GM21576 (cell line): ENCODE measurements around the gene GPR75.

Experiments used
- ATAC-seq: cut with Tn5 transposase; IDR thresholded peaks from one replicate; pipeline ENCODE4 v1.9.1; 2021; ENCODE audit warnings: mild to moderate bottlenecking, moderate library complexity; ENCODE audit not compliant: unreplicated experiment

Gene GPR75

DNA sequence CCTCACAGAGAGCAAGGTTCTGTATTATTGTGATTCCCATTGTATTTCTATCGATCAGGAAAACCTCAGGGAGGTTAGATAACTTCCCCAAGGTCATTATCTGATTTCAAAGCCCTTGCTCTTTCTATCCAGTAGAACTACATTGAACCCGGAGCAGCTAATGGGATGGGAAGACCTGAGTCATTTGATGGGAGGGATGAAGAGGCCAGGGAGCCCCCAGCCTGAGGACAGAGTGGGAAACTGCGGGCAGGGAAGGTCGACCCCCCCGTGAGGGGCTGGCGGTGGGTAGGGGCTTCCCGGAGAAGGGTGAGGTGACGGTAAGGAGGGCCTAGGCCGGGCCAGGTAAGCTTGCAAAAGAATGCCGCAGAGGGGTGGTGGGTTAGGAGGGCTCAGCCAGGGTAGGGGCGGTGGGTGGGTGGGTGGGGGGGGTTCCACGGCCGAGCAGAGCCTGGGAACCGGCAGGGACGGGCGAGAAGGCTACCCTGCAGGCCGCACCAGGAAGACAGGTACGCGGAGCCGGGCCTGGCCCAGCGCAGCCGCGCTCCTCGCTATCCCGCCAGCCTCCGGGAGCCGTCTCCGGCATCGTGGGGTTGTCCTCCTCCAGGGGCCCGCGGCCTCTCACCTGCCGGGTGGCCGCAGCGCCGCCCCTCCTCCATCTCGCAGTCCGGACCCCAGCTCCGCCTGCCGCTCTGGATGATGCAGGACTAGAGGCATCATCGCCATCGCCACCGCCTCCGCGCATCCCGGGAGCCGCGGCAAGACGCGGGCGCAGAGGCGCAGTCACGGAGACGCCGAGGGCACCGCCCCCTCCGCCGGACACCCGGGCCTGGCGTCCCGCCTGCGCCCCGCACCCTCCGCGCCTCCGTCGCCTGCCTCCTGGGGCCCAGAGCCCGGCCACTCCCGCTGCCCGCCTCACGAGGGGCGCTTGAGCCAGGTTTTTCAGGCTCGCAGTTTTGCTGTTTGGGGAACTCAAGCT, at the start of gene GPR75:
GPR75 (minus strand) TSS at position 762 of the 976 bp plus-strand sequence. CDS start 5,211 bp downstream, outside the sequence.
- no peak for ATAC-seq

DNA sequence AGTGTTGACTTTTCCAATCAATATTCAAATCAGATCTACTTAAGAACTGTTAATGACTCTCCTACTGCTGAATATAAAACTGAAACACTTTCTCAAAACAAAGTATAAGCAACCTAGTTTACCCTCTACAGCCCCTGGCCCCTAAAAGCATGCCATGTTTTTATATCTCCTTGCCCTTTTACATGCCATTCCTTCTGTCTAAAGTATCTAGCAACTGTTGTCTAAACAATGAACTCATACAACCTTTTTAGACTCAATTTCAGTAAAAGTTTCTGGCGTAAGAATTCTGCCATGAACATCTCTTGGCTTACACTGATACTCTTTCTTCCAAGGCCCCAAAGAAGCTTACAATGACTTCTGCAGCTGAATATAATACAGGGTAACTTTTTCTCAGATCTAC, 47.8 kb upstream of the GPR75 start:
- no peak for ATAC-seq

DNA sequence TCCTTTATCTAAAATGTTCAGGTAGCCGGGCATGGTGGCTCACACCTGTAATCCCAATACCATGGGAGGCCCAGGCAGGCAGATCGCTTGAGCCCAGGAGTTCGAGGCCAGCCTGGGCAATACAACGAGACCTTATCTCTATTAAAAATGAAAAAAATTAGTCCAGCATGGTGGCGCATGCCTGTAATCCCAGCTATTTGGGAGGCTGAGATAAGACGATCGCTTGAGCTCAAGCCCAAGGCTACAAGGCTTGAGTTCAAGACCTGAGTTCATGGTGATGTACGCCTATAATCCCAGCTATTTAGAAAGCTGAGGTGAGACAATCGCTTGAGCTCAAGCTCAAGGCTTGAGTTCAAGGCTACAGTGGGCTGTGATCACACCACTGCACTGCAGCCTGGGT, 45.6 kb upstream of the GPR75 start:
- no peak for ATAC-seq

DNA sequence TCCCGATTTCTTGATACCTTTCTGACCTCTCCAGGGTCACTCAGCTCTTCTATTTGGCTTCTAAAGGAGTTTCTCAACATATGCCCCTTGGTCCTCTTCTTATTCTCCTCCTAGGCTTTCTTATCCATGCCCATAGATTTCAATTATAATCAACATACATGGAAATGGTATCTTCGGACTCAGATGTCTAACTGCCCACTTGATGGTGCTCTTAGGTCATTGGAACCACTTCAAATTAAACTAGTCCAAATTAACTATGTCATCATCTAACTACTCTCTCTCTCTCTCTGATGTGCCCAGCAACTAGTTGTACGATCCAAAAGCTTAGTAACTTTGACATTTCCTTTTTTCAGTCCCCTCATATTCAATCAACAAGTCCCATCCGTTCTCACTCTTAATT, 43.2 kb upstream of the GPR75 start:
- no peak for ATAC-seq

DNA sequence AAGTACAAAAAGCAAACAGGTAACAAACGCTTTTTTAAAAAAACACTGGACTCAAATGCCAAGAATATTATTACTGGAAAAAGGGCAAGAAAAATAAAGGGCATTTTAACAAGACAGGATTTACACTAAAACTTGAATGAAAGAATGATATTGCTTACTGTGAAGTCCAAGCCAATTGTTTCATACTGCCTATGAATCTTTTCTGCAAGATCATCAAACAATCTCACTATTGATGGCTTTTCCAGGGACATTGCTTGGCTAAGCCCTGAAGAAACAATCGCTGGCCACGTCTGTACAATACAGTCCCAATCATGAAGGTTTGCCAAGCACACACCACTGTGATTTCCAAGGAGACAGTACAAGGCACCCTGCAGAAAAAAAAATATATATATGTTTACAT, 41.4 kb upstream of the GPR75 start:
- ATAC-seq, result no peak

DNA sequence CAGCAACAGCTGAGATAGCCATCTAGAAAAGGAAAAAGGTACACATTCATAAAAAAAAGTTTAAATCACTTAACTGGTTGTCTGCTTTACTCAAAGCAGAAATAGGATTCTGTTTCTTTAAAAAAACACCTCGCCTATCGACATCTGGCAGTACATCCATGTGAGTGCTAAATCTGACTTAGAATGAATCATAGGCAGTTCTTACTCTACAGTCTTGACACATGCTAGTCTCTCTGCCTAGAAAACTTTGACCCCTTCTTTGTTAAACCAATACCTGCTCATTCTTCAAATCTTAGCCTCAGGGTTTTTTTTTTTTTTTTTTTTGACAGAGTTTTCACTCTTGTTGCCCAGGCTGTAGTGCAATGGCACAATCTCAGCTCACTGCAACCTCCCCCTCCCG, 37.1 kb upstream of the GPR75 start:
- ATAC-seq, result no peak

DNA sequence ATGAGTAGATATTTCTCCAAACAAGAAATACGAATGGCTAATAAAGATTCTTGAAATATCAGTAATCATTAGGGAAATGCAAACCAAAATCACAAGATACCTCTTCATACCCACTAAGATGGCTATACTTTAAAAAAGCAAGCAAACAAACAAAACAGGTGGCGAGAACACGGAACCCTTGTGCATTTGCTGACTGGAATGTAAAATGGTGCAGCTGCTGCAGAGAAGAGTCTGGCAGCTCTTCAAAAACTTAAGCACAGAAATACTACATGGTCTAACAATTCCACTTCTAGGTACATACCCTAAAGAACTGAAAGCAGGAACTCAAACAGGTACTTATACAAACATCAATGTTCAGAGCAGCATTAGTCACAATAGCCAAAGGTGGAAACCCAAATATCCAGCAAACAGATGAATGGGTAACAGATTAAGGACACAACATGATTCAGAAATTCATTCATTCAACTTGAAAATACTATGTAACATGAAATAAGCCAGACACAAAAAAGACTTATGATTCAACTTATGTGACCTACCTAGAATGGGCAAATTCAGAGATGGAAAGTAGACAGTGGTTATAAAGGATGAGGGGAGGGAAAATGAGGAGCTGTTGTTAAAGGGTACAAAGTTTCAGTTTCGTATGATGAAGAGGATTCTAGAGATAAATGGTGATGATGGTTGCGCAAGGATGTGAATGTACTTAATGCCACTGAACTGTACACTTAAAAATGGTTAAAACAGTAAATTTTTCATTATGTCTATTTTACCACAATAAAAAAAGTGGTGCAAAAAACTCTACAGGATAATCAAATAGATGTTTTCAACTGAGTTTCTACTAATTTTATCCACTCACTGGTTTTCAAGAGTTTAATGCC, 26.9 kb upstream of the GPR75 start:
- ATAC-seq, result no peak

DNA sequence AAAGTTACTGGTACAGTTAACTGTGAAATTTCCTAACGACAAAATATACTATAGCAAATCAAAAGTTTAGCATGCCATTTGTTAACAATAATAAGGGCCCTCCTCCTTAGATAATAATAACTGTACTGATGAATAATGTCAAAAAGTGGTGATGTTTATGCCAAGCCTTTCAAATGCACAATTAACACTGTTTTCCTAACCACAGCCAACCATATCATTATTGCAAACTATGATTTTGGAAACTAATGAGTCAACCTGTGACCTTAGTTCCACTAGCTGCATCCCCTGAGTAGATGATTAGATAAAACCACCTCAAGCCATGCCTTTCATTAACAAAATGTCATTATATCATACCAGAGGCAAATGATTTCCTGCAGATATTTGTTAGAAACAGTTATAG, 25.1 kb upstream of the GPR75 start:
- no peak for ATAC-seq

DNA sequence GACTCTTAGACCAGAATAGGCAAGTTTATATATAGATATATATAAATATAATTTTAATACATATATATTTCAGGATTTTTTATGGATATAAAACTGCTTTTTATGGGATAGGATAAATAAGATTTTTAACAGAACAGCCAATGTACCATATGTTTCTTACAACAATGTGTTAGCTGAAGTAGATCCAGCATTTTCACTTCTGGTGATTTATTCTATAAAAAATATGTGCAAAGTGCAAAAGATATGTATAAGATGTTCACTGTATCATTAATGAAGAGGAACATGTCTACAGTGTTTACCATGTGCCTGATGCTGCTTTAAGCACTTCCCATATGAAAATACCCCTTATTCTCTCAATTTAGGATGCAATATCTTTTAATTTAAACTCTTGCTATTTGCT, 22.2 kb upstream of the GPR75 start:
- ATAC-seq, result no peak

DNA sequence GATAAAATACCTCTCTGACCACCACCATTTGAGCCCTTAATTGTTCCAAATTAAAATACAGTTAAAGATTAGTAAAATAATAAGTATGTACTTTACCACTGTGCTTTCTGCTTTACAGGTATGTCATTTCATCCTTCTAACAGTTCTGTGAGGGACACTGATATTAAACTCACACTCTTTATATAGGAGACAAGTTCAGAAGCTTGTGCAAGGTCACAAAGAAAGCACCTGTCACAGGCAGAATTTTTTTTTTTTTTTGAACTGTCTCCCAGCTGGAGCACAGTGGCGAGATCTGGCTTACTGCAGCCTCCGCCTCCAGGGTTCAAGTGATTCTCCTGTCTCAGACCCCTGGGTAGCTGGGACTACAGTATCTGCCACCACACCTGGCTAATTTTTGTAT, 21.6 kb upstream of the GPR75 start:
- no peak for ATAC-seq

DNA sequence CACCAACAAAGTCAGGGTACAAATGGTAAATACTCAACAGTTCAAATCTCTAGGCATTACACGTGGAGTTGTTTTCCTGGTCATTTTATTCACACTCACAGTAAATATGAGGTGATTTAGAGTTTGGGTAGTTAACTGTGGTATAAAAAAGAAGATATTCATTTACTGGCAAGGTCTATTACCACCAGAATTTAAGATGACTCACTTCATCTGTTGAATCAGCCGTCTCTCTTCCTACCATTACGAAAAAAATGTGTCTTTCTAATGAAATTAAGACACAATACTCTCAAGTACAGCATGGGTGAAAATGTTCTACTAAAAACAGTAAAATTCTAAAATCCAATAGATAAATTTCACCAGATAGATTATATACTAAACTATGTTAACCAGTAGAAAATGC, 21.0 kb upstream of the GPR75 start:
- ATAC-seq, result no peak

DNA sequence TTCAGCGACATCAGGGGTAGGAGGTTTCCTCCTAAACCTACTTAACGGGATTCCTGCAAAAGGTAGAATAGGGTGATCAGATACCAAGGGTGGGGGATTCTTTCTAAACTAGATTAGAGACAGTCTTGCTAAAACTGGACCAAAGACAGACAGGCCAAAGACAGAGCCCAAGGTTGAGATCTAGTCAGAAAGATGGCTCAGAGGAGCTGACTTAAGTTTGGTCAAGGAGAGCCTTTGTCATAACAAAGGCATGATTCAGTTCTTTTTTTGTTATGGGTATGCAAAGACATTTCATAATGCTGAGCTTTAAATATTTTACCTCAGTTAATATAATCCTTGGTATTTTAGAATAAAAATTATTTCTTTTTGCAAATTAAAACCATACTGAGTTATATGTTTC, 17.8 kb upstream of the GPR75 start:
- ATAC-seq, result no peak

DNA sequence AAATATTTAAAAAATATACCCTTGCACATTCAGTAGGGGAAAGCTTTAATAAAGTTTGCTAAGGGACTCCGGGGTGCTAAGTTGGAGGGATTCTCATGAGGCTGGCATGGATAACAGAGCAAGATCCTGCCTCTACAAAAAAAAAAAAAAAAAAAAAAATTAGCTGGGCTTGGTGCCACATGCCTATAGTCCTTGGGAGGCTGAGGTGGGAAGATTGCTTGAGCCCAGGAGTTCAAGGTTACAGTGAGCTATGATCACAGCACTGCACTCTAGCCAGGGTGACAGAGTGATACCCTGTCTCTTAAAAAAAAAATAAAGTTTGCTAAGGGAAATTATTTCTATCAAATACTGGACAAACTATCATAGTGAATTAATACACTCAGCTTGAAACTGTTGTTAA, 17.3 kb upstream of the GPR75 start:
- ATAC-seq, result no peak

DNA sequence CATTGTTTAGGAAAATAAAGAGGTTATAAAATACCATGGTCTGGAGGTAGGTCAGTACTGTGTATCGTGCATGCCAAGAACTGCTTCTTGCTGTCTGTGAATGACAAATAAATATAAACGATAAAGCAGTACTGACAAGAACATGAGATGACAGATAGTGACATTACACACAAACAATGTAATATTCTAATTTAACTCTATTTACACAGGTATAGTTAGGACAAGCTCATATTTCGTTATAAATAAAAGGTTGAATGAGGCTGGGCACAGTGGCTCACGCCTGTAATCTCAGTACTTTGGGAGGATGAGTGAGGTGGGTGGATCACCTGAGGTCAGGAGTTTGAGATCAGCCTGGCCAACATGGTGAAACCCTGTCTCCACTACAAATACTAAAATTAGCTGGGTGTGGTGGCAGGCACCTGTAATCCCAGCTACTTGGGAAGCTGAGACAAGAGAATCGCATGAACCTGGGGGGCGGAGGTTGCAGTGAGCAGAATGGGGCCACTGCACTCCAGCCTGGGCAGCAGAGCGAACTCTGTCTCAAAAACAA, 14.7 kb upstream of the GPR75 start:
- no peak for ATAC-seq

DNA sequence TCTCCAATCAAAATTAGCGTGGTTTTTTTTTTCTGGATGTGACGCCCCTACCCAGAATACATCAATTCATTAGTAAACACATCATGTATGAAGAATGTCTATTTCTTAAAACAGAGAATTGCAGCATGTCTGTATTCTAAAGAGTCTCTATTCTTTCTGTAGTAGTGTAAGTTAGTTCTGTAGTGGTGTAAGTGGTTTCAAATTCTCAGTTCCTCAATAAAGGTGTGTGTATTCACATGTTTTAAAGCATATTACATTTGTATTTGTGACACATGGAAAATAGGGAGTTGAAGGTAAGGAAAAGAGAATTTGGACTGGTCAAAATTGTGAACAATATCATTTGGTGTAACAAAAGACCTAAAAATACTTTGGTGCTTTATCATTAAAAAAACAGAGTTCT, 8.0 kb upstream of the GPR75 start:
- ATAC-seq, result no peak

DNA sequence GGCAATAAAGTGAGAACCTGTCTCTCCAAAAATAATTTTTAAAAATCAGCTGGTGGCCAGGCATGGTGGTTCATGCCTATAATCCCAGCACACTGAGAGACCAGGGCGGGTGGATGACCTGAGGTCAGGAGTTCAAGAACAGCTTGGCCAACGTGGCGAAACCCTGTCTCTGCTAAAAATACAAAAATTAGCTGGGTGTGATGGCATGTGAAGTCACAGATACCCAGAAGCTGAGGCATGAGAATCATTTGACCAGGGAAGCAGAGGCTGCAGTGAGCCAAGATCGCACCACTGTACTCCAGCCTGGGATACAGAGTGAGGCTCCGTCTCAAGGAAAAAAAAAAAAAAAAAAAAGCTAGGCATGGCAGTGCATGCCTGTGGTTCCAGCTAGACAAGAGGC, 7.4 kb upstream of the GPR75 start:
- no peak for ATAC-seq

DNA sequence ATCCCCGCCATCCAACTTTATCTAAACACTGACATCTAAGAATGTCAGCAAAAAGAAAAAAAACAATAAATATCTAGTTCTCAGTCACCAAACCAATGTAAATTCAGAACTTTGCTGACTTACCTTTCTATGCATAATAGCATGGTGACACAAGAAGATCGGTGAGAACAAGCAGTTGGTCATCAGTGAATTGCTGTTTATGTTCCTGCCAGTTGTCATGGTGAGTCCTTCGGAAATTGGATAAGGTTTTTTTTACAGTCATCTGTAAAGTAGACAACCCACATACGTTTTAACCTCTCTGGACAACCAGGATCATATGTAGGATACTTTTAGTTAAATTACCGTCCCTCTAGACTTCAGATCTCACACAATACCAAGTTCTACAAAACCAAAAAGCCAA, 6.2 kb upstream of the GPR75 start:
- no peak for ATAC-seq

DNA sequence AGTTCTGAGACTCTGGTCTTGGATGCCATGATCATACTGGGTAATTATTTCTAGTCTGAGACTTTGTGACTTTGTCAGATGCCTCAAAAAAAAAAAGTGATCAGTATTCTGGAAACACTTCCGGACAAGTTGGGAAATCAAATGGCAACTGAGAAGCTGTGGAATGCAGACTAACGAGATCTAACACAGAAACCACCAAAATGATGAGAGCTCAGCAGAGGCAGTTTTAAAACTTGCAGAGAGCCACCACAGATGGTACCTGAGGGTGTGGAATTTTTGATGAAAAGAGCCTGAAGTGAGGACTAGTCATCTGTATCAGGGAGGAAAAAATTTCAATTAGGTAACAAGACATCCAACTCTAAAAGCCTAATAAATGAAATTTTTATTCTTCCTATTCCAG, 5.5 kb upstream of the GPR75 start:
- no peak for ATAC-seq

DNA sequence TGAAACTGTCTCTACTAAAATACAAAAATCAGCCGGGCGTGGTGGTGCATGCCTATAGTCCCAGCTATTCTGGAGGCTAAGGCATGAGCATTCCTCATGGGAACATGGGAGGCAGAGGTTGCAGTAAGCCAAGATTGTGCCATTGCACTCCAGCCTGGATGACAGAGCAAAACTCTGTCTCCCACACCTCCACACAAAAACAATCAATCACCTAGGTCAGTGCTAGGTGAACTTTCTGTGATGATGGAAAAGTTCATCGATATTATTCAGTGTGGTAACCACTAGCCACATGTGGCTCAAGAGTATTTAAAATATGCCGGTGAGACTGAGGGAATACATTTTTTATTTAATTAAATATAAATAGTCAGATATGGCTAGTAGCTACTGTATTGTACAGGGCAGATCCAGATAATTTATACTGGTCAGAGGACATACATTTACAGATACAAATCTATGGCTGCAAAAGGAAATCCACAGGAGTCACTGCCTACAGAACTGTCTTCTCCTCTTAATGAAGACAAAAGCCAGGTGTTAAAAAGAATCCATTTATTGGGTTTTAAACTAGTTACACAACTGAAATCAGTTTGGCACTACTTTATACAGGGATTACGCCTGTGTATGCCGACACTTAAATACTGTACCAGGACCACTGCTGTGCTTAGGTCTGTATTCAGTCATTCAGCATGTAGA, 3.9 kb upstream of the GPR75 start:
- ATAC-seq, result no peak

DNA sequence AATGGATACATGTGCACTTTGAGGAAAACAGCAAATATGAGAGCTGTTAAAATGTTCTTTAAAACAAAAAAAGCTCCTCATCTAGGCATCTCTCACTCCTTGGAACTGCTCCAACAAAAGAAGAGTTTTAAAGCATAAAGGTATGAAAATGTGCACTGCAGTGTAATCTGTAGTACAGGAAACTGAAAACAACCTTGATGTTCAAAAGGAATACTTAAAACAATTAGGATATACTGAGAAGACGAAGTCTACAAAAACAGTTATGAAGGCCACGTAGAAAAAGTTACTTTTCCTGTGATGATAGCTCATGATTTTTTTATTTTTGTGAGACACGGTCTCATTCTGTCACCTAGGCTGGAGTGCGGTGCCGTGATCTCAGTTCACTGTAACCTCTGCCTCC, 2.1 kb upstream of the GPR75 start:
- no peak for ATAC-seq

DNA sequence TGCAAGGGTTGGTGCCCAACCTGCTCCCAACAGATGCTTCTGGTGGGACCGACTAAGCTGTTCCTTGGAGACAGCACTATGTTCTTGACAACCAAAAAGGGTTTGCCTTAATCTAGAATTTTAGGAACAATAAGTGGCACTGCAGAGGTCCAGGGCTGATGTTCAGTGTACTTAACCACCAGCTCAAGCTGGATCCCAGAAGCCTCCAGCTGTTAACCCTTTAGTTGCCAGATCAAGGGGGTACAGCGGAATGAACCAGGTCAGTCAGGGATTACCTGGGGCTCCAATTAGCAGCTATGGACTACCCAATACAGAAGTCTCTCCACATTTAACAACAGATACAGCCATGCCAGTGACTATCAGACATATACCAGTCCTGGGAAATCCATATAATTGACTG, 3.5 kb downstream of the GPR75 start:
- no peak for ATAC-seq
